HG03469 (cell line): Measurements from ENCODE around the gene UMODL1.

ENCODE experiments used
- ATAC-seq: cut with Tn5 transposase; IDR thresholded peaks from one replicate; pipeline ENCODE4 v1.9.1; 2021; ENCODE audit warnings: mild to moderate bottlenecking, moderate library complexity, moderate number of reproducible peaks; ENCODE audit not compliant: unreplicated experiment

Gene UMODL1

GRCh38 chr21:42182713-42183371 is 111.7 kb downstream of the UMODL1 start:
- no peak for ATAC-seq

- no peak for ATAC-seq
These were observed 112.5 kb downstream of the UMODL1 start for GRCh38 chr21:42183374-42184266.

GRCh38 chr21:42186591-42186990 is 115.5 kb downstream of the UMODL1 start:
- ATAC-seq, result no peak

- ATAC-seq, result peak; percentile 93
These were observed 117.0 kb downstream of the UMODL1 start for GRCh38 chr21:42187976-42188653.

- ATAC-seq, result no peak
These were observed 117.5 kb downstream of the UMODL1 start for GRCh38 chr21:42188663-42189062.

GRCh38 chr21:42189431-42189830 is 118.3 kb downstream of the UMODL1 start:
- ATAC-seq, result no peak

- ATAC-seq, result no peak
These were observed 118.9 kb downstream of the UMODL1 start for GRCh38 chr21:42189860-42190485.

GRCh38 chr21:42190486-42190863 is 119.4 kb downstream of the UMODL1 start:
- ATAC-seq, result no peak

GRCh38 chr21:42191064-42191463 is 119.9 kb downstream of the UMODL1 start:
- no peak for ATAC-seq

- ATAC-seq, result no peak
These were observed 120.8 kb downstream of the UMODL1 start for GRCh38 chr21:42191696-42192595.
